SK-N-SH treated with all-trans-retinoic acid at 6 μM for 48 hours (cell line): Measurements from ENCODE around the gene RAB4A.

Experiments used
- ATAC-seq: fragments of 200-7000 bp; cut with Tn5 transposase; 3 replicates; pipeline ENCODE4 v1.9.1; 2020; ENCODE audit warnings: mild to moderate bottlenecking, moderate library complexity
- ARNTL ChIP-seq: fragments of 450-650 bp; formaldehyde crosslinking; IDR thresholded peaks from 2 replicates; pipeline ENCODE4 v1.5.0; 2020; ENCODE audit warnings: low read depth, mild to moderate bottlenecking, moderate library complexity, borderline replicate concordance
- BACH2 ChIP-seq: fragments of 250-450 bp; sonication (Bioruptor Pico); IDR thresholded peaks from 2 replicates; pipeline ENCODE4 v1.9.0; 2021; ENCODE audit warnings: mild to moderate bottlenecking, borderline replicate concordance
- CREB5 ChIP-seq: fragments of 250-450 bp; sonication (Bioruptor Pico); IDR thresholded peaks from 2 replicates; pipeline ENCODE4 v1.5.1; 2020; ENCODE audit warnings: low read depth, mild to moderate bottlenecking, moderate library complexity
- CSDC2 ChIP-seq: fragments of 250-450 bp; sonication (Bioruptor Pico); IDR thresholded peaks from 2 replicates; pipeline ENCODE4 v1.5.0; 2020; ENCODE audit warnings: mild to moderate bottlenecking, moderate library complexity
- CSRNP3 ChIP-seq: fragments of 250-450 bp; sonication (Bioruptor Pico); IDR thresholded peaks from 2 replicates; pipeline ENCODE4 v1.5.1; 2021; ENCODE audit warnings: mild to moderate bottlenecking, moderate library complexity
- ESRRG ChIP-seq: fragments of 250-450 bp; sonication (Bioruptor Pico); IDR thresholded peaks from 2 replicates; pipeline ENCODE4 v1.6.1; 2021; ENCODE audit warnings: mild to moderate bottlenecking
- GLIS3 ChIP-seq: fragments of 250-450 bp; sonication (Bioruptor Pico); IDR thresholded peaks from 2 replicates; pipeline ENCODE4 v1.5.0; 2020; ENCODE audit warnings: mild to moderate bottlenecking, moderate library complexity
- ISL1 ChIP-seq: fragments of 250-450 bp; sonication (Bioruptor Pico); IDR thresholded peaks from 2 replicates; pipeline ENCODE4 v2.1.2; 2022; ENCODE audit warnings: mild to moderate bottlenecking, moderate library complexity
- OSR1 ChIP-seq: fragments of 250-450 bp; sonication (Bioruptor Pico); IDR thresholded peaks from 2 replicates; pipeline ENCODE4 v1.8.0; 2022; ENCODE audit warnings: moderate library complexity, mild to moderate bottlenecking, inconsistent platforms
- PATZ1 ChIP-seq: fragments of 250-450 bp; sonication (Bioruptor Pico); IDR thresholded peaks from 2 replicates; pipeline ENCODE4 v1.8.0; 2020; ENCODE audit warnings: mild to moderate bottlenecking, moderate library complexity, borderline replicate concordance
- POU6F1 ChIP-seq: fragments of 250-450 bp; sonication (Bioruptor Pico); IDR thresholded peaks from 2 replicates; pipeline ENCODE4 v1.8.0; 2021; ENCODE audit warnings: low read depth, mild to moderate bottlenecking, moderate library complexity, borderline replicate concordance
- PPARA ChIP-seq: fragments of 250-450 bp; sonication (Bioruptor Pico); IDR thresholded peaks from 2 replicates; pipeline ENCODE4 v1.5.0; 2020; ENCODE audit warnings: mild to moderate bottlenecking, borderline replicate concordance
- RARB ChIP-seq: fragments of 250-450 bp; sonication (Bioruptor Pico); IDR thresholded peaks from 2 replicates; pipeline ENCODE4 v1.8.0; 2021; ENCODE audit warnings: mild to moderate bottlenecking, moderate library complexity
- SNAI2 ChIP-seq: fragments of 250-450 bp; sonication (Bioruptor Pico); IDR thresholded peaks from 2 replicates; pipeline ENCODE4 v1.5.0; 2020; ENCODE audit warnings: mild to moderate bottlenecking, moderate library complexity
- TCF4 ChIP-seq: fragments of 250-450 bp; sonication (Bioruptor Pico); IDR thresholded peaks from 2 replicates; pipeline ENCODE4 v1.8.0; 2021; ENCODE audit warnings: mild to moderate bottlenecking, moderate library complexity, borderline replicate concordance
- TOX ChIP-seq: fragments of 250-450 bp; sonication (Bioruptor Pico); IDR thresholded peaks from 2 replicates; pipeline ENCODE4 v1.8.0; 2021; ENCODE audit warnings: mild to moderate bottlenecking, moderate library complexity, borderline replicate concordance
- TSHZ2 ChIP-seq: fragments of 250-450 bp; sonication (Bioruptor Pico); IDR thresholded peaks from 2 replicates; pipeline ENCODE4 v1.5.0; 2020; ENCODE audit warnings: mild to moderate bottlenecking, moderate library complexity
- ZC3H10 ChIP-seq: fragments of 250-450 bp; sonication (Bioruptor Pico); IDR thresholded peaks from 2 replicates; pipeline ENCODE4 v1.5.1; 2021; ENCODE audit warnings: mild to moderate bottlenecking, moderate library complexity
- ZFP30 ChIP-seq: fragments of 450-650 bp; formaldehyde crosslinking; IDR thresholded peaks from 2 replicates; pipeline ENCODE4 v1.5.0; 2022; ENCODE audit warnings: mild to moderate bottlenecking, moderate library complexity
- ZNF565 ChIP-seq: fragments of 450-650 bp; formaldehyde crosslinking; conservative IDR thresholded peaks from 2 replicates; pipeline ENCODE4 v1.5.0; 2020; ENCODE audit warnings: low read depth, mild to moderate bottlenecking, moderate library complexity
- ZNF70 ChIP-seq: fragments of 450-650 bp; formaldehyde crosslinking; IDR thresholded peaks from 2 replicates; pipeline ENCODE4 v1.5.0; 2020; ENCODE audit warnings: mild to moderate bottlenecking, moderate library complexity
- ZNF8 ChIP-seq: fragments of 450-650 bp; formaldehyde crosslinking; IDR thresholded peaks from 2 replicates; pipeline ENCODE4 v1.5.0; 2020; ENCODE audit warnings: mild to moderate bottlenecking, moderate library complexity

RAB4A gene

GRCh38 chr1:229344937-229345684 lies 74.2 kb downstream of the RAB4A start:
- no peak for ATAC-seq
- no peak for TF ChIP-seq PATZ1 (CRISPR knock-in tag)
- no peak for TF ChIP-seq ZNF70
- TF ChIP-seq OSR1 (CRISPR knock-in tag): no peak
- no peak for TF ChIP-seq RARB
- no peak for TF ChIP-seq ZFP30 (CRISPR knock-in tag)
- no peak for TF ChIP-seq TSHZ2 (CRISPR knock-in tag)
- no peak for TF ChIP-seq PPARA
- no peak for TF ChIP-seq ZNF8 (CRISPR knock-in tag)
- TF ChIP-seq ISL1 (CRISPR knock-in tag): no peak
- TF ChIP-seq CSRNP3: no peak
- no peak for TF ChIP-seq GLIS3 (CRISPR knock-in tag)
- TF ChIP-seq ESRRG (CRISPR knock-in tag): no peak
- no peak for TF ChIP-seq SNAI2 (CRISPR knock-in tag)
- TF ChIP-seq CSDC2 (CRISPR knock-in tag): no peak
- TF ChIP-seq BACH2 (CRISPR knock-in tag): no peak
- no peak for TF ChIP-seq POU6F1 (CRISPR knock-in tag)
- no peak for TF ChIP-seq ZC3H10
- no peak for TF ChIP-seq CREB5
- TF ChIP-seq, all 23 proteins: peak for 0

- TF ChIP-seq BACH2 (CRISPR knock-in tag) (no peak), ARNTL (CRISPR knock-in tag) (no peak), ZNF565 (CRISPR knock-in tag) (no peak), ZNF8 (CRISPR knock-in tag) (no peak), PPARA (no peak), TCF4 (CRISPR knock-in tag) (no peak), TOX (CRISPR knock-in tag) (no peak), OSR1 (CRISPR knock-in tag) (no peak)
- no peak for ATAC-seq
Measured at GRCh38 chr1:229347528-229347927, 76.6 kb downstream of the RAB4A start.
